ENCODE data around the gene DNAJC11. TPM values are rescaled to one million over a fixed set of nuclear protein-coding genes. Genes with fewer than 3 reads are reported as not detected.

The DNAJC11 gene
- total RNA-seq, 6 donors from 2014 or later = 35.9 to 44.0 (median 38.2) TPM

DNA sequence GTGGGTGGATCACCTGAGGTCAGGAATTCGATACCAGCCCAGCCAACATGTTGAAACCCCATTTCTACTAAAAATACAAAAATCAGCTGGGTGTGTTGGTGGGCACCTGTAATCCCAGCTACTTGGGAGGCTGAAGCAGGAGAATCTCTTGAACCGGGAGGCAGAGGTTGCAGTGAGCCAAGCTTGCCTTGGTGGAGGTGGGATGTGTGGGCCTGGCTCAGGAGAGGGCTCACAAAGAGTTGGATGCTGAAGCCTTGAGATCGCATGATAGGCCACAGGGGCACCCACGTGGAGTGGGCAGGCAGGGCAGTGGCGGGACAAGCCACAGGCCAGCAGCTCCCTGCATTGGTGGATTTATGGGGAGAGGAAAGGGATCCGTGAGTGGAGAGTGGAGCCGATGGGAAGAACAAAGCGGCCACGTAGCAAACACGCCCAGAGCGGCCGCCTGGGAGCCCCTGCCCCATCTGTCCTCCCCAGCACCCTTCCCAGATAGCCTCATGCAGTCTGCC, 72.6 kb downstream of the DNAJC11 start:
- 90 to 91% methylated on average over 12 of the region's 12 CpGs for WGBS, 2 donors
- Histone ChIP-seq H3K4me3 (no peak overlapping the region), H3K27me3 (no peaks in the 10 kb centered on the region), H3K4me1 (peaks cover 14 to 31% (median 22%) of the 10 kb centered on the region in 4 donors), H3K27ac (no peak overlapping the region), H3K36me3 (peaks cover 19 to 64% (median 48%) of the 10 kb centered on the region in 4 donors), H3K9me3 (no peaks in the 10 kb centered on the region)
- no peak for TF ChIP-seq CTCF (IDR thresholded peaks at IDR 0.05)
- TF ChIP-seq POLR2AphosphoS5 (IDR thresholded peaks at IDR 0.05) = no peak
- TF ChIP-seq EP300 (IDR thresholded peaks at IDR 0.05) = no peak
- no peak for TF ChIP-seq POLR2A (IDR thresholded peaks at IDR 0.05)
- DNase-seq (peak in 1 of 2 donors; percentile 56), ATAC-seq (ENCODE audit: low FRiP score in 2 of 2) (no peak)

DNA sequence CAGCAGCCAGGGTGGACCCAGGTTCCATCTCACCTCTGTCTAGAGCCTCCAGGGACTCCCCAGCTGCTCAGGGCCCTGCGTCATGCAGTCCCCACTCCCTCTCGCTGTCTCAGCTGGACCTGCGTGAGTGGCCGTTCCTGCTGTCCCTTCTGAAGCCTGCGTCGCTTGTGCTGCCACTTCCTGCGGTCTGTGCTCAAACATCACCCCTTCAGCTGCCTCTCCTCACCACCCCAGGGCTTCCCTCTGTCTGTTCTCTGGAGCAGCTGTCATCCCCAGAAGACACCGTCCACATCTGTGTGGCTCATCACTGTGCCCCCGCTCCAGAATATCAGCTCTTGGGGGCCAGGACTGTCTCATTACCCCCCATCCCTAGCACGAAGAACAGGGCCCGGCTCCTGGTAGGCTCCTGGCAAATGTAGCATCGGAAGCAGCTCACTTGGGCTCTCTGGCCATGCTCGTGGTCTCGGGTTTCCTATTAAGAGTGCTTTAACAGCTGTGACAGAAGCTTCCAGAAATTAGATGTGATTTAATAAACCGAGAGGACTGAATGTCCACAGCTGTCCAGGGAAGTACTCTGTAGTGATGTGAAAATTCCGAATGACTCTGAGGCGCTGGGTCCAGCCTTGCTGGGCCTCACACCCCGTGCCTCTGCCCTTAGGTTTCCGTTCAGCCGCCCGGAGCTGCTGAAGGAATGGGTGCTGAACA, 73.6 kb downstream of the DNAJC11 start:
- H3K36me3 ChIP-seq = peaks cover 12 to 59% (median 38%) of the 10 kb centered on the region in 4 donors
- no peak overlapping the region for H3K4me3 ChIP-seq
- DNase-seq = no peak
- TF ChIP-seq EP300 (IDR thresholded peaks at IDR 0.05) (no peak), POLR2AphosphoS5 (IDR thresholded peaks at IDR 0.05) (no peak), CTCF (IDR thresholded peaks at IDR 0.05) (no peak), POLR2A (IDR thresholded peaks at IDR 0.05) (no peak)
- no peaks in the 10 kb centered on the region for H3K27me3 ChIP-seq
- WGBS, 2 donors = 93 to 94% methylated on average over 17 to 21 of the region's 21 CpGs
- ATAC-seq (ENCODE audit: low FRiP score in 2 of 2) = no peak
- H3K27ac ChIP-seq = no peak overlapping the region
- H3K9me3 ChIP-seq = no peaks in the 10 kb centered on the region
- peaks cover 14 to 31% (median 22%) of the 10 kb centered on the region in 4 donors for H3K4me1 ChIP-seq

DNA sequence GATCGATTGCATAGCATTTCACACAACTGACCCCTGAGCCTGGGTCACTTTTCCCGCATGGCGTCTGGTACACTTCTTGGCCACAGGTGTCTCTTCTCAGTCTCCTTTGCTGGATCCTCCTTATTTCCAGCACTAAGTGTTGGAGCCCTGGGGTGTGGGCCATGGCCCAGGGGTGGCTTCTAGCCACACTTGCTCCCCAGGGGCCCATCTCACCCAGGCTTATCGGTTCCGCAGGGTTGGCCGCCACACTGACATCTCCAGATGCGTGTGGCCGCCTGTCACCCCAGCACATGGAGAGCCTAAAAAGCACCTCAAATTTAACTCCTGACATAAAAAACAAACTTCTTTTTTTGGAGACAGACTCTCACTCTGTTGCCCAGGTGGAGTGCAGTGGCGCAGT, 74.6 kb downstream of the DNAJC11 start:
- H3K4me3 ChIP-seq = no peak overlapping the region
- H3K27ac ChIP-seq = no peak overlapping the region
- H3K4me1 ChIP-seq = peaks cover 14 to 31% (median 22%) of the 10 kb centered on the region in 4 donors
- no peaks in the 10 kb centered on the region for H3K27me3 ChIP-seq
- no peaks in the 10 kb centered on the region for H3K9me3 ChIP-seq
- no peak for DNase-seq
- TF ChIP-seq EP300 (IDR thresholded peaks at IDR 0.05) (no peak), POLR2AphosphoS5 (IDR thresholded peaks at IDR 0.05) (no peak), CTCF (IDR thresholded peaks at IDR 0.05) (no peak), POLR2A (IDR thresholded peaks at IDR 0.05) (no peak)
- no peak for ATAC-seq (ENCODE audit: low FRiP score in 2 of 2)
- 95 to 96% methylated on average over 8 to 9 of the region's 9 CpGs for WGBS, 2 donors
- H3K36me3 ChIP-seq = peaks cover 5 to 56% (median 32%) of the 10 kb centered on the region in 4 donors

- Histone ChIP-seq H3K27ac (peak overlapping the region; percentile 70 to 92 (median 76)), H3K4me3 (peak overlapping the region; percentile 68 to 94 (median 88)), H3K27me3 (no peaks in the 10 kb centered on the region), H3K36me3 (peaks cover 15 to 56% (median 38%) of the 10 kb centered on the region in 4 donors), H3K4me1 (peaks cover 14 to 31% (median 22%) of the 10 kb centered on the region in 4 donors), H3K9me3 (no peaks in the 10 kb centered on the region)
- ATAC-seq (ENCODE audit: low FRiP score in 2 of 2) = peak; percentile 23 to 44
- 6 to 11% methylated on average over 20 to 32 of the region's 32 CpGs for WGBS, 2 donors
- no peak for DNase-seq
- TF ChIP-seq EP300 (IDR thresholded peaks at IDR 0.05) (no peak), CTCF (IDR thresholded peaks at IDR 0.05) (peak in 1 of 6 experiments; percentile 27), POLR2A (IDR thresholded peaks at IDR 0.05) (no peak), POLR2AphosphoS5 (IDR thresholded peaks at IDR 0.05) (no peak)
These were observed 75.9 kb downstream of the DNAJC11 start for GRCh38 chr1:6625584-6626149.
